ENCODE results near the gene MMADHC. TPM values are rescaled to one million over a fixed set of nuclear protein-coding genes. Genes with fewer than 3 reads are reported as not detected.
A peak's percentile ranks its signal among the peaks of the same experiment; 100 is the strongest.

Gene MMADHC
- total RNA-seq, 1 donor from 2014 or later: 74.3 TPM

GRCh38 chr2:149587950-149588487 lies 444 bp upstream of the MMADHC start:
- no peaks in the 10 kb centered on the region for H3K36me3 Mint-ChIP-seq (ENCODE audit: unreplicated experiment)
- no peak for DNase-seq
- no peak for TF ChIP-seq CTCF (IDR thresholded peaks at IDR 0.05; ENCODE audit: partially characterized antibody, unreplicated experiment)
- peaks cover 12% of the 10 kb centered on the region for H3K27me3 Mint-ChIP-seq (ENCODE audit: unreplicated experiment)
- peaks cover 9% of the 10 kb centered on the region for H3K4me1 Mint-ChIP-seq (ENCODE audit: low read depth, unreplicated experiment)
- H3K9me3 Mint-ChIP-seq (ENCODE audit: unreplicated experiment): peaks cover 12% of the 10 kb centered on the region
- peak overlapping the region; percentile 99 for H3K4me3 Mint-ChIP-seq (ENCODE audit: unreplicated experiment)
- H3K27ac Mint-ChIP-seq (ENCODE audit: unreplicated experiment): peak overlapping the region; percentile 100

GRCh38 chr2:149586898-149587219 lies 716 bp downstream of the MMADHC start:
- TF ChIP-seq CTCF (IDR thresholded peaks at IDR 0.05; ENCODE audit: partially characterized antibody, unreplicated experiment): no peak
- peak overlapping the region; percentile 100 for H3K27ac Mint-ChIP-seq (ENCODE audit: unreplicated experiment)
- DNase-seq: no peak
- H3K4me3 Mint-ChIP-seq (ENCODE audit: unreplicated experiment): peak overlapping the region; percentile 99
- peaks cover 11% of the 10 kb centered on the region for H3K9me3 Mint-ChIP-seq (ENCODE audit: unreplicated experiment)
- peaks cover 9% of the 10 kb centered on the region for H3K4me1 Mint-ChIP-seq (ENCODE audit: low read depth, unreplicated experiment)
- peaks cover 12% of the 10 kb centered on the region for H3K27me3 Mint-ChIP-seq (ENCODE audit: unreplicated experiment)
- H3K36me3 Mint-ChIP-seq (ENCODE audit: unreplicated experiment): no peaks in the 10 kb centered on the region

GRCh38 chr2:149586063-149586462 lies 1.5 kb downstream of the MMADHC start:
- H3K27me3 Mint-ChIP-seq (ENCODE audit: unreplicated experiment): peaks cover 12% of the 10 kb centered on the region
- DNase-seq: no peak
- H3K4me3 Mint-ChIP-seq (ENCODE audit: unreplicated experiment): peak overlapping the region; percentile 99
- peaks cover 9% of the 10 kb centered on the region for H3K4me1 Mint-ChIP-seq (ENCODE audit: low read depth, unreplicated experiment)
- H3K36me3 Mint-ChIP-seq (ENCODE audit: unreplicated experiment): no peaks in the 10 kb centered on the region
- TF ChIP-seq CTCF (IDR thresholded peaks at IDR 0.05; ENCODE audit: partially characterized antibody, unreplicated experiment): no peak
- peak overlapping the region; percentile 35 for H3K27ac Mint-ChIP-seq (ENCODE audit: unreplicated experiment)
- H3K9me3 Mint-ChIP-seq (ENCODE audit: unreplicated experiment): peaks cover 10% of the 10 kb centered on the region

- TF ChIP-seq CTCF (IDR thresholded peaks at IDR 0.05; ENCODE audit: partially characterized antibody, unreplicated experiment): no peak
- Mint-ChIP-seq H3K4me1 (ENCODE audit: low read depth, unreplicated experiment) (peaks cover 9% of the 10 kb centered on the region), H3K36me3 (ENCODE audit: unreplicated experiment) (no peaks in the 10 kb centered on the region), H3K9me3 (ENCODE audit: unreplicated experiment) (peaks cover 10% of the 10 kb centered on the region), H3K4me3 (ENCODE audit: unreplicated experiment) (peak overlapping the region; percentile 99), H3K27ac (ENCODE audit: unreplicated experiment) (no peak overlapping the region), H3K27me3 (ENCODE audit: unreplicated experiment) (peaks cover 12% of the 10 kb centered on the region)
- DNase-seq: no peak
These were observed 2.2 kb downstream of the MMADHC start for GRCh38 chr2:149585166-149585885.

Measured in glutamatergic neuron (in vitro differentiated cells).